ENCODE measurements around the gene EID1. TPM values are rescaled to one million over a fixed set of nuclear protein-coding genes. Genes with fewer than 3 reads are reported as not detected.

The EID1 gene
- total RNA-seq, 1 experiment from 2014 or later = 102 TPM

DNA sequence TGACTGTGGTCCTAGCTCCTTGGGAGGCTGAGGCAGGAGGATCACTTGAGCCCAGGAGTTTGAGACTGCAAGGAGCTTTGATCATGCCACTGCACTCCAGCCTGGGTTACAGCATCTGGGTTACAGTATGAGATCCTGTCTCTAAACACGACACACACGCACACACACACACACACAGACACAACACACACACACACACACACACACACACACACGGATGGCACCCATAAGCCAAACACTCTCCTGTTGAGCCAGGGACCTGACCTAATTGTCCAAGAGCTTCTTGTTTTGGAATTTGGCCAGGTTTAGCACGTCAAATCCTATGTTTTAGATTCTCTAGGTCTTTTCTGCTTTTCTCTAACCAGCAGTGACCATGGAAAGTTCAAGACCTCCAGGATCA lies 26.8 kb downstream of the EID1 start:
- no TSS peak for BruUV-seq (replicated peaks)
- Histone ChIP-seq H3K4me3 (ENCODE audit: low read depth in 2 of 2, low read length in 2 of 2) (no peak overlapping the region), H3K27me3 (ENCODE audit: control insufficient read depth, insufficient read depth, low read length) (no peaks in the 10 kb centered on the region), H3K36me3 (ENCODE audit: control insufficient read depth, insufficient read depth, low read length) (no peaks in the 10 kb centered on the region), H3K9me3 (ENCODE audit: control insufficient read depth, insufficient read depth, low read depth, low read length) (no peaks in the 10 kb centered on the region), H3K4me1 (ENCODE audit: control insufficient read depth, insufficient read depth, low read length) (no peaks in the 10 kb centered on the region), H3K27ac (ENCODE audit: low read length) (no peak overlapping the region)
- DNase-seq (ENCODE audit: low read depth, low spot score) = no peak
- intact Hi-C loops (cut with micrococcal nuclease; ENCODE audit: unreplicated experiment) = no loop called here
- in situ Hi-C loops (cut with HindIII; ENCODE audit: low pct_unique_long_range_greater_than_20kb, low sequenced_read_pairs) = no loop called here
- TF ChIP-seq, protein P1, sequence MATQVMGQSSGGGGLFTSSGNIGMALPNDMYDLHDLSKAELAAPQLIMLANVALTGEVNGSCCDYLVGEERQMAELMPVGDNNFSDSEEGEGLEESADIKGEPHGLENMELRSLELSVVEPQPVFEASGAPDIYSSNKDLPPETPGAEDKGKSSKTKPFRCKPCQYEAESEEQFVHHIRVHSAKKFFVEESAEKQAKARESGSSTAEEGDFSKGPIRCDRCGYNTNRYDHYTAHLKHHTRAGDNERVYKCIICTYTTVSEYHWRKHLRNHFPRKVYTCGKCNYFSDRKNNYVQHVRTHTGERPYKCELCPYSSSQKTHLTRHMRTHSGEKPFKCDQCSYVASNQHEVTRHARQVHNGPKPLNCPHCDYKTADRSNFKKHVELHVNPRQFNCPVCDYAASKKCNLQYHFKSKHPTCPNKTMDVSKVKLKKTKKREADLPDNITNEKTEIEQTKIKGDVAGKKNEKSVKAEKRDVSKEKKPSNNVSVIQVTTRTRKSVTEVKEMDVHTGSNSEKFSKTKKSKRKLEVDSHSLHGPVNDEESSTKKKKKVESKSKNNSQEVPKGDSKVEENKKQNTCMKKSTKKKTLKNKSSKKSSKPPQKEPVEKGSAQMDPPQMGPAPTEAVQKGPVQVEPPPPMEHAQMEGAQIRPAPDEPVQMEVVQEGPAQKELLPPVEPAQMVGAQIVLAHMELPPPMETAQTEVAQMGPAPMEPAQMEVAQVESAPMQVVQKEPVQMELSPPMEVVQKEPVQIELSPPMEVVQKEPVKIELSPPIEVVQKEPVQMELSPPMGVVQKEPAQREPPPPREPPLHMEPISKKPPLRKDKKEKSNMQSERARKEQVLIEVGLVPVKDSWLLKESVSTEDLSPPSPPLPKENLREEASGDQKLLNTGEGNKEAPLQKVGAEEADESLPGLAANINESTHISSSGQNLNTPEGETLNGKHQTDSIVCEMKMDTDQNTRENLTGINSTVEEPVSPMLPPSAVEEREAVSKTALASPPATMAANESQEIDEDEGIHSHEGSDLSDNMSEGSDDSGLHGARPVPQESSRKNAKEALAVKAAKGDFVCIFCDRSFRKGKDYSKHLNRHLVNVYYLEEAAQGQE (IDR thresholded peaks at IDR 0.05; ENCODE audit: insufficient read depth in 1 of 2, low read depth in 2 of 2, low read length in 1 of 2) = no peak
- TF ChIP-seq SIN3A (IDR thresholded peaks at IDR 0.05; ENCODE audit: borderline replicate concordance, insufficient read depth, low read depth, low read length) (no peak), TCF7L2 (IDR thresholded peaks at IDR 0.05; ENCODE audit: low read depth, low read length) (no peak), POLR2AphosphoS5 (IDR thresholded peaks at IDR 0.05; ENCODE audit: low read depth, low read length) (no peak)
- TF ChIP-seq, protein P2, sequence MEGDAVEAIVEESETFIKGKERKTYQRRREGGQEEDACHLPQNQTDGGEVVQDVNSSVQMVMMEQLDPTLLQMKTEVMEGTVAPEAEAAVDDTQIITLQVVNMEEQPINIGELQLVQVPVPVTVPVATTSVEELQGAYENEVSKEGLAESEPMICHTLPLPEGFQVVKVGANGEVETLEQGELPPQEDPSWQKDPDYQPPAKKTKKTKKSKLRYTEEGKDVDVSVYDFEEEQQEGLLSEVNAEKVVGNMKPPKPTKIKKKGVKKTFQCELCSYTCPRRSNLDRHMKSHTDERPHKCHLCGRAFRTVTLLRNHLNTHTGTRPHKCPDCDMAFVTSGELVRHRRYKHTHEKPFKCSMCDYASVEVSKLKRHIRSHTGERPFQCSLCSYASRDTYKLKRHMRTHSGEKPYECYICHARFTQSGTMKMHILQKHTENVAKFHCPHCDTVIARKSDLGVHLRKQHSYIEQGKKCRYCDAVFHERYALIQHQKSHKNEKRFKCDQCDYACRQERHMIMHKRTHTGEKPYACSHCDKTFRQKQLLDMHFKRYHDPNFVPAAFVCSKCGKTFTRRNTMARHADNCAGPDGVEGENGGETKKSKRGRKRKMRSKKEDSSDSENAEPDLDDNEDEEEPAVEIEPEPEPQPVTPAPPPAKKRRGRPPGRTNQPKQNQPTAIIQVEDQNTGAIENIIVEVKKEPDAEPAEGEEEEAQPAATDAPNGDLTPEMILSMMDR (IDR thresholded peaks at IDR 0.05) = no peak
- POLR2A ChIA-PET = no interaction called here
- CTCF ChIA-PET = no interaction called here
- no peak for ATAC-seq

DNA sequence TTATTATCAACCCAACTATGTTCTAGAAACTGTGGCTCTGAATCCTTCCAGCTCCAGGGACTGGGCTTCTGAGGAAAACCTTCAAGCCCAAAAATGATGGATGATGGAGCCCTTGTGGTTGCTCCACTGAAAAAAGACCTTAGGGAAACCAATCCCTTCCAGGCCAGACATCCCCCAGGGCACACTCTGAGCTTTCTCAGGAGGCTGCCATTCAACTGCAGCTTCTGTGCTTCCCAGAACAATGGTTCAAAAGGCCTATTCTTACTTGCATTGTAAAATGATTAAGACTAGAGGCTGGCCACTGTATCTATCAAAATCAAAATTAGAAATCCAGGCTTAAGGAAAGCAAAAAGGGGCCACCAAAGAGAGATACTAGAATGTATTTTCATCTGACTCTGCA lies 27.3 kb downstream of the EID1 start:
- ChIA-PET CTCF (no interaction called here), POLR2A (no interaction called here)
- no peaks in the 10 kb centered on the region for H3K4me1 ChIP-seq (ENCODE audit: control insufficient read depth, insufficient read depth, low read length)
- intact Hi-C loops (cut with micrococcal nuclease; ENCODE audit: unreplicated experiment) (no loop called here), in situ Hi-C loops (cut with HindIII; ENCODE audit: low pct_unique_long_range_greater_than_20kb, low sequenced_read_pairs) (no loop called here)
- DNase-seq (ENCODE audit: low read depth, low spot score) (no peak), ATAC-seq (no peak)
- H3K27ac ChIP-seq (ENCODE audit: low read length) = no peak overlapping the region
- no peaks in the 10 kb centered on the region for H3K27me3 ChIP-seq (ENCODE audit: control insufficient read depth, insufficient read depth, low read length)
- no peak overlapping the region for H3K4me3 ChIP-seq (ENCODE audit: low read depth in 2 of 2, low read length in 2 of 2)
- H3K9me3 ChIP-seq (ENCODE audit: control insufficient read depth, insufficient read depth, low read depth, low read length) = no peaks in the 10 kb centered on the region
- no TSS peak for BruUV-seq (replicated peaks)
- no peaks in the 10 kb centered on the region for H3K36me3 ChIP-seq (ENCODE audit: control insufficient read depth, insufficient read depth, low read length)
- TF ChIP-seq TCF7L2 (IDR thresholded peaks at IDR 0.05; ENCODE audit: low read depth, low read length) (no peak), POLR2AphosphoS5 (IDR thresholded peaks at IDR 0.05; ENCODE audit: low read depth, low read length) (no peak)
- TF ChIP-seq, protein P2 (IDR thresholded peaks at IDR 0.05) = no peak

DNA sequence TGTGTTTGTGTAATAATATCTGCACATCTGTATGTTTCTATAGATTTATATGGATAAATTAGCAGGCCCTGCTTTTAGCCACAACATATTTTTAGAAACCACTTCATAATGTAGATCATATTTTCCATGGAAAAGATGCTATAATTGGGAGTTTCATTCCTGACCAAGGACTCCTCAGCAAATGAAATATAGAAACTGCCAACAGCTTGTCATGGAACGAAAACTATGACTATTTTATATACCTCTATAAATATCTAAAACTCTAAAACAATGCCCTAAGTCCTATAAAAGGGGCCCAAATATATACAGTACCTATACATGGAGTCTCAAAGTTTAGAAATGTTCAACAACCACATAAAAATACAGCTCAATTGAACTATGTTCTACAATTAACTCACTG lies 27.9 kb downstream of the EID1 start:
- TF ChIP-seq, protein P2 (IDR thresholded peaks at IDR 0.05) = no peak
- no peak for TF ChIP-seq SIN3A (IDR thresholded peaks at IDR 0.05; ENCODE audit: borderline replicate concordance, insufficient read depth, low read depth, low read length)
- TF ChIP-seq POLR2AphosphoS5 (IDR thresholded peaks at IDR 0.05; ENCODE audit: low read depth, low read length) = no peak
- no peak for TF ChIP-seq TCF7L2 (IDR thresholded peaks at IDR 0.05; ENCODE audit: low read depth, low read length)
- TF ChIP-seq, protein P1 (IDR thresholded peaks at IDR 0.05; ENCODE audit: insufficient read depth in 1 of 2, low read depth in 2 of 2, low read length in 1 of 2) = no peak
- Histone ChIP-seq H3K9me3 (ENCODE audit: control insufficient read depth, insufficient read depth, low read depth, low read length) (no peaks in the 10 kb centered on the region), H3K4me1 (ENCODE audit: control insufficient read depth, insufficient read depth, low read length) (no peaks in the 10 kb centered on the region), H3K4me3 (ENCODE audit: low read depth in 2 of 2, low read length in 2 of 2) (no peak overlapping the region), H3K27ac (ENCODE audit: low read length) (no peak overlapping the region), H3K36me3 (ENCODE audit: control insufficient read depth, insufficient read depth, low read length) (no peaks in the 10 kb centered on the region), H3K27me3 (ENCODE audit: control insufficient read depth, insufficient read depth, low read length) (no peaks in the 10 kb centered on the region)
- ChIA-PET POLR2A (no interaction called here), CTCF (no interaction called here)
- ATAC-seq = no peak
- BruUV-seq (replicated peaks) = no TSS peak
- no peak for DNase-seq (ENCODE audit: low read depth, low spot score)
- in situ Hi-C loops (cut with HindIII; ENCODE audit: low pct_unique_long_range_greater_than_20kb, low sequenced_read_pairs) (no loop called here), intact Hi-C loops (cut with micrococcal nuclease; ENCODE audit: unreplicated experiment) (no loop called here)
